H1 (cell line): ENCODE results near the gene TNS3.
A peak's percentile ranks its signal among the peaks of the same experiment; 100 is the strongest.

Experiments used
- ASH2L ChIP-seq: fragments of 200-600, 300-600 bp; sonication (generic); IDR thresholded peaks from one replicate; pipeline ENCODE4 v1.7.1; 2017; ENCODE audit warnings: low read length
- CBX5 ChIP-seq: fragments of 300-800, 300-1000 bp; sonication (generic); IDR thresholded peaks from 2 replicates; pipeline ENCODE4 v1.7.1; 2016; ENCODE audit warnings: antibody characterized with exemption, low read length, low read depth
- CEBPB ChIP-seq: IDR thresholded peaks from 2 replicates; pipeline ENCODE4 v1.6.1; 2012; ENCODE audit warnings: low read depth, low read length
- EGR1 ChIP-seq: IDR thresholded peaks from 2 replicates; pipeline ENCODE4 v1.6.1; 2011; ENCODE audit warnings: low read depth, low read length, borderline replicate concordance
- EZH2 ChIP-seq: fragments of 200-600 bp; sonication (generic); IDR thresholded peaks from 2 replicates; pipeline ENCODE4 v1.7.1; 2012; ENCODE audit warnings: low read depth, mild to moderate bottlenecking, moderate library complexity, low read length, inconsistent platforms; ENCODE audit not compliant: severe bottlenecking
- GABPA ChIP-seq: IDR thresholded peaks from 2 replicates; pipeline ENCODE4 v1.6.1; 2011; ENCODE audit warnings: mild to moderate bottlenecking, low read length, moderate library complexity, borderline replicate concordance; ENCODE audit not compliant: insufficient read depth
- HDAC6 ChIP-seq: IDR thresholded peaks from one replicate; pipeline ENCODE4 v1.7.1; 2012; ENCODE audit warnings: low read depth, mild to moderate bottlenecking, inconsistent platforms, low read length, moderate library complexity
- POLR2A ChIP-seq, 2 experiments: IDR thresholded peaks; 1 replicate in 1 of 2; 2 replicates in 1 of 2; pipeline ENCODE4 v1.6.1; 2011; ENCODE audit warnings: low read depth in 2 of 2, low read length in 2 of 2, mild to moderate bottlenecking in 2 of 2; ENCODE audit errors: control extremely low read depth in 1 of 2
- POLR2AphosphoS5 ChIP-seq: IDR thresholded peaks from 2 replicates; pipeline ENCODE4 v1.6.1; 2011; ENCODE audit warnings: low read depth, low read length
- RAD21 ChIP-seq, 2 experiments: IDR thresholded peaks in 1 of 2; conservative IDR thresholded peaks in 1 of 2; 2 replicates each; pipeline ENCODE4 v1.6.1; 2011; ENCODE audit warnings: low read depth in 2 of 2, low read length in 2 of 2, improper control_type of control experiment in 1 of 2, inconsistent platforms in 1 of 2, mild to moderate bottlenecking in 1 of 2, moderate library complexity in 1 of 2
- SIRT6 ChIP-seq: IDR thresholded peaks from one replicate; pipeline ENCODE4 v1.7.1; 2012; ENCODE audit warnings: low read length, inconsistent platforms
- TF ChIP-seq, protein P1 (sequence below), 3 experiments: IDR thresholded peaks; 1 replicate in 2 of 3; 2 replicates in 1 of 3; pipeline versions ENCODE4 v1.5.1 to v1.6.1; 2011; ENCODE audit warnings: low read length in 3 of 3, mild to moderate bottlenecking in 3 of 3, inconsistent platforms in 2 of 3, low read depth in 1 of 3, moderate library complexity in 1 of 3; ENCODE audit not compliant: insufficient read depth in 1 of 3; ENCODE audit errors: control extremely low read depth in 1 of 3
- TF ChIP-seq, protein P2 (sequence below): IDR thresholded peaks from 2 replicates; pipeline ENCODE4 v1.6.1; 2011; ENCODE audit warnings: low read depth, mild to moderate bottlenecking, low read length; ENCODE audit not compliant: insufficient read depth

DNA sequence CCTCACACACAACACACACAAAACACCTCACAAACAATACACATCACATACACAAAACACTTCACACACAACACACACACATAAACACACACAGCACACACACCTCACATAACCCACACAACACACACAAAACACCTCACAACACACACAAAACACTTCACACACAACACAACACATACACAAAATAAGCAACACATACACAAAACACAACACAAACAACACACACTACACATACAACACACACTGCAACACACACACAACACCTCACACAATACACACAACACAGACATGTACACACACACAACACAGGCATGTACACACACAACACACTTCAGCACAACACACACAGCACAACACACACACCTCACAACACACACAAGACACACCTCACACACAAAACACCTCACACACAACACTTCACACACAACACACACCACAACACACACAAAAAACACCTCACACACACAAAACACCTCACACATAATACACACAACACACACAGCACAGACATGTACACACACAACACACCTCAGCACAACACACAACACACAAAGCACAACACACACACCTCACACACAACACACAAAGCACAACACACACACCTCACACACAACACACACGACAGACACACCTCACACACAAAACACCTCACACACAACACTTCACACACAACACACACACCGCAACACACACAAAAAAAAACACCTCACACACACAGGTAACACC lies 107.5 kb downstream of the TNS3 start:
- TF ChIP-seq, protein P1, sequence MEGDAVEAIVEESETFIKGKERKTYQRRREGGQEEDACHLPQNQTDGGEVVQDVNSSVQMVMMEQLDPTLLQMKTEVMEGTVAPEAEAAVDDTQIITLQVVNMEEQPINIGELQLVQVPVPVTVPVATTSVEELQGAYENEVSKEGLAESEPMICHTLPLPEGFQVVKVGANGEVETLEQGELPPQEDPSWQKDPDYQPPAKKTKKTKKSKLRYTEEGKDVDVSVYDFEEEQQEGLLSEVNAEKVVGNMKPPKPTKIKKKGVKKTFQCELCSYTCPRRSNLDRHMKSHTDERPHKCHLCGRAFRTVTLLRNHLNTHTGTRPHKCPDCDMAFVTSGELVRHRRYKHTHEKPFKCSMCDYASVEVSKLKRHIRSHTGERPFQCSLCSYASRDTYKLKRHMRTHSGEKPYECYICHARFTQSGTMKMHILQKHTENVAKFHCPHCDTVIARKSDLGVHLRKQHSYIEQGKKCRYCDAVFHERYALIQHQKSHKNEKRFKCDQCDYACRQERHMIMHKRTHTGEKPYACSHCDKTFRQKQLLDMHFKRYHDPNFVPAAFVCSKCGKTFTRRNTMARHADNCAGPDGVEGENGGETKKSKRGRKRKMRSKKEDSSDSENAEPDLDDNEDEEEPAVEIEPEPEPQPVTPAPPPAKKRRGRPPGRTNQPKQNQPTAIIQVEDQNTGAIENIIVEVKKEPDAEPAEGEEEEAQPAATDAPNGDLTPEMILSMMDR (IDR thresholded peaks at IDR 0.05; ENCODE audit: control extremely low read depth in 1 of 3, insufficient read depth in 1 of 3, low read depth in 1 of 3, low read length in 3 of 3) = no peak
- TF ChIP-seq CEBPB = no peak
- no peak for TF ChIP-seq CBX5
- TF ChIP-seq EGR1 = no peak
- no peak for TF ChIP-seq POLR2A (IDR thresholded peaks at IDR 0.05; ENCODE audit: control extremely low read depth in 1 of 2, low read depth in 2 of 2, low read length in 2 of 2)
- TF ChIP-seq POLR2AphosphoS5 = no peak
- TF ChIP-seq, protein P2, sequence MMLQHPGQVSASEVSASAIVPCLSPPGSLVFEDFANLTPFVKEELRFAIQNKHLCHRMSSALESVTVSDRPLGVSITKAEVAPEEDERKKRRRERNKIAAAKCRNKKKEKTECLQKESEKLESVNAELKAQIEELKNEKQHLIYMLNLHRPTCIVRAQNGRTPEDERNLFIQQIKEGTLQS = no peak
- TF ChIP-seq ASH2L = no peak
- no peak for TF ChIP-seq SIRT6
- no peak for TF ChIP-seq GABPA
- TF ChIP-seq HDAC6 = peak; percentile 1
- no peak for TF ChIP-seq EZH2
- no peak for TF ChIP-seq RAD21 (IDR thresholded peaks at IDR 0.05 in 1 of 2, conservative IDR thresholded peaks at IDR 0.05 in 1 of 2; ENCODE audit: low read depth in 2 of 2, low read length in 2 of 2)
